ENCODE data around the gene ENOPH1.
A peak's percentile ranks its signal among the peaks of the same experiment; 100 is the strongest.
"Not testable (repeated sequence)": the region's sequence is repeated elsewhere in the genome, so short reads cannot be mapped to it uniquely, and the experiment has no call there.

ENOPH1 gene

DNA sequence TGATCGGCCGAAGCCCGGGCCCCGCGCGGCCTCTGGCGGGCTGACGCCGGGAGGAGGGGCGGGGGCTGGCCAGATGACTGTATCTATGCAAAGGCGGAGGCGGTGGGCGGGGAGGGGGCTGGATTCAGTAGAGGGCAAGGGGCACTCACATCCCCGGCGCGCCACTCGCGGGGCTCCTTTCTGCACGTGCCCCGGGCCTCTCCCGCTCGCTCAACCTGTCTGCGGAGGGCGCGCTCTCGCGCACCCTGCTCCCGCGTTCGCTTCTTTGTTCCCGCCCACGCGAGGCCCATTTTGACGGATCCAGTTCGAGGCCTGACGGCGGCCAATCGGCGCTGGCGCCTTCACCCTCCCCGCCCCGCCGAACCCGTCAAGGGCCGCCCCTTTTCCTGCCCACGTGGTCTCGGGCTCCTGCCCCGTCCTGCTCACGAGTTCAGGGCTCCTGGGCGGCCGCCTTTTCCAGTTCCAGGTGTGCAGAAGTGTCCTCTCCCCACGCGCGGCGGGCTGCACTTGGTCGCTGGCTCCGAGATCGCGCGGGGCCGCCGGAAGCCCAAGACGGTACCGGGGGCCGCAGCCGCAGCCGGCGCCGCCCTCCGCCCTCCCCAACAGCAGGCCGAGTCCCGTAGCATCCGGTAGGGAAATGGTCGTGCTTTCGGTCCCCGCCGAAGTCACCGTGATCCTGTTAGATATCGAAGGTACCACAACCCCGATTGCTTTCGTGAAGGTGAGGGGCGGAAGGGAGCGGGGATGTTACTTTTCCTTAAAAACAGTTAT, at the start of gene ENOPH1, which contains the start of gene HNRNPDL:
ENOPH1 (plus strand) TSS at position 398 of the 771 bp plus-strand sequence; CDS start at position 638, 240 bp downstream.
HNRNPDL (minus strand) TSS at position 270 of the 771 bp plus-strand sequence. CDS start 772 bp downstream, outside the sequence.
- DNase-seq = peak; percentile 87 to 88

DNA sequence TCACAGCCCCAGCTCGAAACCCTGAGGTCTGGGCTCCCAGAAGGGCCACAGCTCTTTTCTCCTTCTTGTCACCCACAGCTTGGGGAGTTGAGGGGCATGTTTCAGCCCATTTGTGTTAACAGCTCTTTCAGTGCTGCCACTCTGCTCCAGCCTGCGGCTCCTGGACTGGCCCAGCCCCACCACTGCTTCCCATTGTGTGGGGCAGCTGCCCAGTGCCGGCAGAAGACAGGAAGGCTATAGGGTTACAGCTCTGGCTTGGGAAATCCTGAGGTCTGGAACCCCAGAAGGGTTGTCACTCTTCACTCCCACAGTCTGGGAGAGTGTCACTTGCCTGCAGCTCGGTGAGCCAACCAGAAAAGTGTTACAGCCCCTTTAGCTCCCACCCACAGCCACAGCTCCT, 49.6 kb upstream of the ENOPH1 start:
- DNase-seq = no peak

DNA sequence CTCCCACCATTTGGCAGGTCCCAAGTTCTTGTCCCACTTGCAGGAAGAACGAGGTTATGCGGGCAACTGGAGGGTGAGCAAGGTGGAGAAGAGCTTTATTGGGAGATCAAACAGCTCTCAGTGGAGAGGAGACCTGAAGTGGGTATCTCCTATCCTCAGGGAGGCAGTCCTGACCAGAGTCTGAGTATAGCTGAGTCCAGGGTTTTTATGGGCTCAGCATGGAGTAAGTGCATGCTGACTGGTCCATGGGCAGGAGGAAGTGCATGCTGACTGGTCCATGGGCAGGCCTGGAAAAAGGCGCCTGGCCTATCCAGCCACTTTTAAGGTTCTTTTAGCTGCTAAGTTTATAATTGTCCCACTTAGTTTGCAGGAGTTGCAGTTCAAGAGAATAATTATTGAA, 49.2 kb upstream of the ENOPH1 start:
- DNase-seq = no peak

DNA sequence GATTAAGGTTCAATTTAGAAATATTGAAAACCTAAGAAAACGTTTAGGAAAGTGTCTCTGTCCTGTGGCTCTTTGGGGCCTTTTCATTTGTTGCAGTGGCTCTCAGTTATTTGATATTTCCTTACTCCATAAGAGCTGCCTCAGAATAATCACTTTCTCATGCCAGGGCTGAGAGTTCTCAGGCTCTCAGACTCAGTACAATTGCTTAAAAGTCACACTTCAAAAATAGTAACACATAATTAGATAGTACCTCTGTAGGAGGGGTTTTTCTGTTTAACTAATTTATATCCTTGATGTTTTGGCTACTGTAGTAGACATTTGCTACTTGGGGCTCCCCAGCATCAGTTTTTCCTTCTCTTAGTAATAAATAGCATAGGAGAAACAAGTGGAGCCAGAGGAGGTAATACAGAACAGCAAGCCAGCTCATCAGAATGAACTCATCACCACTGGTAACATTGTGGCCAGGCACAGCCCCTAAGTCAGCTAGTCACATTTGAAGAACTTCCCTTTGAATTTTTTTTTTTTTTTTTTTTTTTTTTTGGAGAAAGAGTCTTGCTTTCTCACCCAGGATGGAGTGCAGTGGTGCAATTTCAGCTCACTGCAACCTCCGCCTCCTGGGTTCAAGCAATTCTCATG, 48.6 kb upstream of the ENOPH1 start:
- DNase-seq = peak in 1 of 2 experiments; percentile 11

DNA sequence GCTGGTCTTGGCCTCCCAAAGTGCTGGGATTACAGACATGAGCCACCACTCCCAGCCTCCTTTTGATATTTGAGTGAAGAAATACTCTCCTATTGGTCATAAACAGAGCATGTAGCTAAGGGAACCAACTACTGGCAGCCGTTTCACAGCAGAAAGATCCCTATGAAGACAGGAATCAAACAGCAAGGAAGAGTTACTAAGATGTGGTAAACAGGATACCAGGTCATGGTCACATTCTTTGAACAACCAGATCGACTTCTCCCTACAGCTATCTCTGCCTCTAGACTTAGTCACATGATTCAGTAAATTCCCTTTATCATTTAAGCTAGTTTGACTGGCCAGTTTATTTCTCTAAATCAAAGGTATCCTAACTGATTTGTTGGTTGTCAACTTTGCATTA, 47.6 kb upstream of the ENOPH1 start:
- no peak for DNase-seq

DNA sequence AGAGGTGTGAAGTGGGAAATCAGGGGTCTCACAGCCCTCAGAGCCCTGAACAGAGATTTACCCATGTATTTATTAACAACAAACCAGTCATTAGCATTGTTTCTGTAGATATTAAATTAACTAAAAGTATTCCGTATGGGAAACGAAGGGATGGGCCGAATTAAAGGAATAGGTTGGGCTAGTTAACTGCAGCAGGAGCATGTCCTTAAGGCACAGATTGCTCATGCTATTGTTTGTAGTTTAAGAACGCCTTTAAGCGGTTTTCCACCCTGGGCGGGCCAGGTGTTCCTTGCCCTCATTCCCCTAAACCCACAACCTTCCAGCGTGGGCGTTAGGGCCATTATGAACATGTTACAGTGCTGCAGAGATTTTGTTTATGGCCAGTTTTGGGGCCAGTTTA, 44.1 kb upstream of the ENOPH1 start:
- not testable (repeated sequence) for DNase-seq

DNA sequence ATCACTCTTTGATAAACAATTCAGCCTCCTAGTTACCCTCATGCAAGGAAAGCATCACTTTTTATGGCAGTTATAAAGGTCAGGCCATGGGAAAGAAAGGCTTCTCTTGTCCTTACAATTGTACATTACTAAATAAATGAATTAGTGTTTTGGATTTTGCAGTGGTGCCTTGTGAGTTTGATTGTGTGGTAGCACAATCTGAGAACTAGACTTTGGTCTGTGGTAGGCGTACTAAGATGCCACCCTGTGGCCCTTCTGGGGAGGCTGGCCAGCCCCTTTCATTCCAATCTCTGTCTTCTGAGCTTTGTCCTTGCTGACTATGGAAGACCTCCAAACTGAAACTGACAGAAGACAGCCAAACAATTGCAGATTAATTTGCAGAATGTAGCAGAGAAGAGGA, 42.0 kb upstream of the ENOPH1 start:
- DNase-seq = no peak

DNA sequence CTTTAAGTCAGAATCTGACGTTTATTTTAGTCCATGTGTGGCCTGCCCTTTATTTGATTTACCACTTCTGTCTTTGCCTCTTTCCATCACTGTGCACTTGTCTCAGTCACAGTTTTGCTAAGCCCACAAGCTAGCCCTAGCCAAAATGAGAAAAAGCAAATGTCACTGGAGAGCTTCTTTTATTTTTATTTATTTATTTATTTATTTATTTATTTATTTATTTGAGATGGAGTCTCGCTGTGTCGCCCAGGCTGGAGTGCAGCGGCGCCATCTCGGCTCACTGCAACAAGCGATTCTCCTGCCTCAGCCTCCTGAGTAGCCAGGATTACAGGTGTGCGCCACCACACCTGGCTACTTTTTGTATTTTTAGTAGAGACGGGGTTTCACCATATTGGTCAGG, 40.3 kb upstream of the ENOPH1 start:
- not testable (repeated sequence) for DNase-seq

DNA sequence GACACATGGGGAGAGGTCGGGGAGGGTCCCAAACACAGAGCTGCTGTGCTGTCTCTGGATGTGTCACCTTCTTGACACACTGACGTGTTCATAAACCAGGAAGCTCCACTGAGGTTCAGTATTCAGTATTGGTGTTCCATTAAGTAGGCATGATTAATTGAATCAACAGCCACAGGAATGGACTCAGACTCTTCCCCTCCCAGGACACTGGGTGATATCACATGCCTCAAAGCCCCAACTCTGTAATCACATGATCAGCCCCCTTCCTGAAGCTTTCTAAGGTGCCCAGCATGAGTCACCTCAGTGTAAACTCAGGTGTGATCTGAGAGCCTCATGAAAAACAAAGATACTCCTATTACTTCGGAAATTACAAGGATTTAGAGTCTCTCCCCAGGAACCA, 35.5 kb upstream of the ENOPH1 start:
- DNase-seq = no peak

DNA sequence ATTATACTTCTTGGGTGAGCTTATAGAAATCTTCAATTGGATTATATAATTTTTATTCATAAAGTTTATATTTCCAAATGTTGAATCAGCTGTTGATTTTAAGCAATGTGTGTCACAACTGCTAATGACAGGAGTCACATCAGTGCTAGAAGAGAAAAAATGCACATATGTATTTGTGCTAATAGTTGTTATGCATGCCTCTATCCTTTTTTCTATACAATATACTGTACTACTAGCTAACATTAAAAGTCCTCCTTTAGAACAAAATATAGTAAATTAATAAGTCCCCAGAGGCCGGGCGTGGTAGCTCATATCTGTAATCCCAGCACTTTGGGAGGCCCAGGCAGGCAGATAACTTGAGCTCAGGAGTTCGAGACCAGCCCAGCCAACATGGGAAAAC, 32.9 kb upstream of the ENOPH1 start:
- DNase-seq = no peak

DNA sequence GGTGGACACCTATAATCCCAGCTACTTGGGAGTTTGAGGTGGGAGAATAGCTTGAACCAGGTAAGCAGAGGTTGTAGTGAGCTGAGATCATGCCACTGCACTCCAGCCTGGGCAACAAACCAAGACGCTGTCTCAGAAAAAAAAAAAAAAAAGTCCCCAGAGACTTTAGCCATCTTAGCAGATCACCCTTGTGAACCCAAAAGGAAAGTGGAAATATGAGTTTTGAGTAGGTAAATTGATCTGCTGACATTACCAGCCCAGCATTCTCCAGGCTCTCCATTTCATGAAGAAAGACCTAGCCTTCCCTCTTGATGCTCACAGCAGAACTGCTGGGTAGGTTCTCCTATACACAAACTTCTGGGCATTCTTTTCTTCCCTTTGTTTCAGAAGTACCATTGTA, 32.1 kb upstream of the ENOPH1 start:
- no peak for DNase-seq

DNA sequence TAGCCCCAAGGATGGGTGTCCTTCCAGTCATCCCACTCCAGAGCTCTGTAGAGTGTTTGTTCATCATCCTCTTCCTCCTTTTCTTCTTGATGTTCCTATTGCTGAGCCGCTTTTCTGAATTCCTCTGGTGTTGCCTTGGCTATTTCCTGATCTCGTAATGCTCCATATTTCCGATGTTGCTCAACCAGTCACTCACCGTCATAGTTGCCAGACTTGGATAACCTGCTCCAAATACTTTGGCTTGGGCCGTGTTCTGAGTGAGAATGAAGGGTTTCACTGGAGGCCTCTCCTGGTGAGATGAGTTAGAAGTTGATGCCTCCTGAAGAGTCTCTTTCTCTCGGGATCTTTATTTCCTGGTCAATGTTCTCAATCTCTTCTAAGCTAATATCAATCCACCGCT, 28.8 kb upstream of the ENOPH1 start:
- no peak for DNase-seq

DNA sequence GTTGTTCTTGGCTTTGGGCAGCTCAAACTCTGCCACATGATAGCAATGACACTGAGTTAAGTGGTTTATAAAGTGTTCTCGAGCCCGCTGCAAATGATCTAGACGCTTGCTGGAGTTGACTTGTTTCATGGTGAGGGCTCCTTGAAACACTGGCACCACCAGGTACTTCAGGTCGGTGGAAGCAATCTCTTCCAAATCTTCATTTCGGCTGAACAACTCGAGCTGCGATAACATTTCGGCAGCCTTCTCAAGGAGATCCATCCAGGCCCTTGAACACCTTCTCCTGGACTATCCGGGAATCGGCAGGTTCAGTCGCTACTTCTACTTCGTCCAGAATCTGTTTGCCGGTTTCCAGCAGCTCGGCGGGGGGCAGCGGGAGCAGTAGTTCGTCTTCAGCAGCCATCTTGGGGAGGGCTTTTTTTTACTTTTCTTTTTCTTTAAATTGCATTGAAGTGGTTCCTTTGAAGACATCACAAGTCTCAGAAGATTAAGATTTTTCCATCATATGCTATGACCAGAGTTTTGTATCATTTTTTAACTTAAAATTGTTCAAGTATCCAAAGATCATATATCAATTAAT, 28.1 kb upstream of the ENOPH1 start:
- no peak for DNase-seq

DNA sequence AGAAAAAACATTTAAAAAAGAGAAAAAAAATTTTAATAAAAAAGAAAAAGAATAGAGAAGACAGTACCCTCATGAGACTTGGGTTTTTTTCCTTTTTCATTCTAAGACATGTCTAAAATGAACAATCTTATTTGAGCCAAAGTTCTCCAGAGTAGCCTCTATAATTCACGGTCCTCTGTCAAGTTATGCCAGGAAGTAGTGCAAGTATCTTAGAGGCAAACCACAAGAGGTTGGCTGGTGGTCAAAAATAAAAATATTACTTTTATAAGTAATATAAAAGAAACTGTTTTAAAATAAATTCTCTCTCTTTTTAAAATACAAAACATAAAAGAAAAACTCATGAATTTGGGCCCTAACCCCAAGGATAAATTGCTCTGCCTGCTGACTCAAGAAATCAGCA, 26.7 kb upstream of the ENOPH1 start:
- no peak for DNase-seq

DNA sequence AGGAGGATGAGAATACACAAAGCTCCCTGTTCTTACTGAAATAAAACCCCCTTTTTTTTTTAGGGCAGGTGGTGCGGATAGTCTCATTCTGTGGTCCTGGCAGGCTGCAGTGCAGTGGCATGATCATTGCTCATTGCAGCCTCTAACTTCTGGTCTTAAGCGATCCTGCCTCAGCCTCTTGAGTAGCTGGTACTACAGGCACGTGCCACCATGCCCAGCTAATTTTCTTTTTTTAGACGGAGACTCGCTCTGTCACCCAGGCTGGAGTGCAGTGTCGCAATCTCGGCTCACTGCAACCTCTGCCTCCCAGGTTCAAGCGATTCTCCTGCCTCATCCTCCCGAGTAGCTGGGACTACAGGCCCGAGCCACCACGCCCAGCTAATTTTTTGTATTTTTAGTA, 15.3 kb upstream of the ENOPH1 start:
- not testable (repeated sequence) for DNase-seq

DNA sequence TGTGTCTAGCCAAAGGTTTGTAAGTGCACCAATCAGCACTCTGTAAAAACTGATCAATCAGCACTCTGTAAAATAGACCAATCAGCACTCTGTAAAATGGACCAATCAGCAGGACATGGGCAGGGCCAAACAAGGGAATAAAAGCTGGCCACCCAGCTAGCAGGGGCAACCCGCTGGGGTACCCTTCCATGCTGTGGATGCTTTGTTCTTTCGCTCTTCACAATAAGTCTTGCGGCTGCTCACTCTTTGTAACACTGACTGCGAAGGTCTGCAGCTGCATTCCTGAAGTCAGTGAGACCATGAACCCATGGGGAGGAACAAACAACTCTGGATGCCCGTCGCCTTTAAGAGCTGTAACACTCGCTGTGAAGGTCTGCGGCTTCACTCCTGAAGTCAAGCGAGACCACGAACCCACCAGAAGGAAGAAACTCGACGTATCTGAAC, 14.4 kb upstream of the ENOPH1 start:
- no peak for DNase-seq

DNA sequence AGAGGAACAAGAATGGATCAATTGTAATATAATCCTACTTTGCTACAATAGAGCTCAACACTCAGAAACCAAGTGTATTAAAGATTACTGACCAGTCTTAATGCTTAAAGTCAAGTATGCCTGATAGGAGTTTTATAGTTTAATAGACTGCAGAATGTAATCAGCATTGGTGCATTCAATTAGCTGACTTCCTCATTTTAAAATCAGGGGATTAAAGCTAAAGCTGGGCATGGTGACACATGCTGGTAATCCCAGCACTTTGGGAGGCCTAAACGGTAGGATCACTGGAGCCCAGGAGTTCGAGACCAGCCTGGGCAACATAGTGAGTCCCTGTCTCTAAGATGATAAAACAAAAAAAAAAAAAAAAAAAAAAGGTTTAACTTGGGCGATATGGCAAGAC, 10.9 kb upstream of the ENOPH1 start:
- DNase-seq = peak in 1 of 2 experiments; percentile 36

DNA sequence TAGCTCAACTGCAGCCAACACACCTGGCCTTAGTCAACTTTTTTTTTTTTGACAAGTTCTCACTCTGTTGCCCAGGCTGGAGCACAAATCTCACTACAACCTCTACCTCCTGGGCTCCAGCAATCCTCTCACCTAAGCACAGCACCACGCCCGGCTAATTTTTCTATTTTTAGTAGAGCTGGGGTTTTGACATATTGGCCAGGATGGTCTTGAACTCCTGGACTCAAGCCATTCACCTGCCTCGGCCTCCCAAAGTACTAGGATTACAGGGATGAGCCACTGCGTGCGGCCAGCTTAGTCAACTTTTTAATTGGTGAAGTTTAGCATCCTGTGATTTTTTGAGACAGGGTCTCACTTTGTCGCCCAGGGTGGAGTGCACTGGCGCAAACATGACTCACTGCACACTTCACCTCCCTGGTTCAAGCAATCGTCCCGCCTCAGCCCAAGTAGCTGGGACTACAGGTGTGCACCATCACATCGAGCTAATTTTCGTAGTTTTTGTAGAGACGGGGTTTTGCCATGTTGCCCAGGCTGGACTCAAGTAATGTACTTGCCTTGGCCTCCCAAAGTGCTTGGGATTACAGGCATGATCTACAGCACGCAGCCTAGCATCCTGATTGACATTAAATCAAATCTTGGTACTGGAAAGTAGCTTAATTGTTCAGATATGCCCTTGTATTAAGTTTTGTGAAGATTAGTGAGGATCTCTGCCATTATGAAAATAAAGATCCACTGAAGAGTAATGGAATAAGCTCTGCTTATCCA, 8.4 kb upstream of the ENOPH1 start:
- no peak for DNase-seq

DNA sequence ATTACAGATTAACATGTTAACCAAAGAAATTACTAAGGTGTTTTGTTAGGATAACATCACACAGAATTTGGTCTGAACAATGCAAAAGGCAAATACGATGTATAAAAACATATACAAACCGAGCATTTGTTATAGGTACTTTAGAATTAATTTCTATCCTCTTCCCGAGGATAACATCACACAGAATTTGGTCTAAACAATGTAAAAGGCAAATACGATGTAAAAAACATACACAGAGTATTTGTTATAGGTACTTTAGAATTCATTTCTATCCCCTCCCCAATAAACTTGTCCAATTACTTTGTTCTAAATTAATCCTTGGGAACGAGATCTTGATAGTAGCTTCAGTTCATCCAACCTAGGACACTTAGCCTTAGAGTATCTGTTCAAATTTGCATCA, 7.8 kb upstream of the ENOPH1 start:
- DNase-seq = no peak

DNA sequence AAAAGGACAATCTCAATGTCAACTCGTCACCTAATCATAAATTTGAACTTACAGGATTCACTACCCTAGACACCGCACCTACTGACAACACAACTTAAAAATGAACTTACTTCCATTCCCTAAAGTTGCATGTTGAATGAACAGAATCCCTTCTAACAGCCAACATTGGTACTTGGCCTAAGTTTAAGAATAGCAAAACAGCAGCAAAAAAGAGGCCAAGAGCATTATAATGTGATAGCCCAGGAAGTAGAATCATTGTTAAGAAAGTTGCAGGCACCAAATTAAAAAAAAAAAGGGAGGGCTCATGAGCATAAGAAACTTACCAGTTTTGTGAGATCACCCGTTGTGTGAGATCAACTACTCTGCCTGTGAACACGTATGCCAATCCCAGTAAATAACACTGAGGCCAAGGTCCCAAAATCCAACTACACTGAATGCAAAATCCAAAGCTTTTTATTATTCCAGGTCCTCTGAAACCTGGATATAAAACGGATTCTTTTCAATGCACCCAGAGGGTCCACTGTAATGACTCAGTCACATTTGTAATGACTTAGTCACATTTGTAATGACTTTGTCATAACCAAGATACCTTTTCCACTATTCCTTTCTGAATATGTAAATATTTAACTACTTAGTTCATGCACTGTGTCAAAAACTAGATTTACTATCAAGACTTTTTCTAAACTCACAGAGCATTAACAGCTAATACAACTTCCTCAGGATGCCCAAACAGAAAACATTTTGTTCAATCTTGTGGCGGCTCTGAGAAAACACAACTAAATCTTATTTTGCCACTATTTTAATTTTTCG, 6.9 kb upstream of the ENOPH1 start:
- DNase-seq = no peak

DNA sequence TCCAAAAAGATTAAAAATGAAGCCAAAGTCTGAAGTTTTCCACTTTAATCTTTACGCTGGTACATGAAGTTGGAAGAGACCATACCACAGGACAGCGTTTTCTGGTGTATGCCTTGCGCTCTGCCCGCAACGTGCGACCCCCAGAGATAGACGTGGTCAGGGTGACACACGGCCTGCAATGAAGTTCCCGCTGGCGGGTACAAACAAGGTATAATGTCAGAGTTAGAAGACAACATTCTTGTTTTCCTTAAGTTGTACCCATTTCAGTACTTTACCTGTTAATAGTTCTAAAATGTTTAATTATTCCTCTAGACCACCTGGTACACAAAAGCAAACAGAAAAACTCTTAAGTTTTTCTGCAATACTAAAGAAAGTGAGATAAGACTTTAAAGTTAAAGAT, 4.9 kb upstream of the ENOPH1 start:
- DNase-seq = no peak

DNA sequence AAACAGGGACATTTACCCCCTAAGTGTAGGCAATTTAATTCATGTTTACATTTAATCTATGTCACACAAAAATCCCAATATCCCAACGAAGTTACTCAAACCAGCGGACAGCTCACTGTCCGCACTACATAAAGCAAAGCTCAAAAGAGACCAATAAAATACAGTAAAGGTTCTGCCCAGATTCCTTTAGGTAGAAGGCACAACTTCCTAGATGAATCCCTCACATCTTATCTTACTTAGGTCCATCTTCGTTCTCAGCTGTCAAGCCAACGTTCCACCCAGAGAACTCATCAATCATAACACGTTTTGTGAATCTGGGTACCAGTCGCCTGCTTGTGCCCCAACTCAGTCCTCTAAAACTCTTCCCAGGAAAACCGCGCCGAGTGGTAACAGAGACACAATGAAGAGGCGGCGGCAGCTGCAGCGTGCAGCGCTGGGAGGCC, 1.8 kb upstream of the ENOPH1 start:
- no peak for DNase-seq

Measured in AML-193 (cell line).